HG03108 (cell line): ENCODE data around the gene HYAL3.
A peak's percentile ranks its signal among the peaks of the same experiment; 100 is the strongest.
"Not testable (repeated sequence)": the region's sequence is repeated elsewhere in the genome, so short reads cannot be mapped to it uniquely, and the experiment has no call there.

Source experiments
- ATAC-seq: cut with Tn5 transposase; IDR thresholded peaks from one replicate; pipeline ENCODE4 v1.9.1; 2021; ENCODE audit warnings: moderate library complexity; ENCODE audit not compliant: unreplicated experiment

The HYAL3 gene

GRCh38 chr3:50259432-50260026 lies 39.7 kb downstream of the HYAL3 start:
- ATAC-seq, result no peak

- ATAC-seq, result no peak
Measured at GRCh38 chr3:50258979-50259378, 40.2 kb downstream of the HYAL3 start.

GRCh38 chr3:50258029-50258680 lies 41.0 kb downstream of the HYAL3 start:
- ATAC-seq, result no peak

- no peak for ATAC-seq
Measured at GRCh38 chr3:50256978-50257890, 42.0 kb downstream of the HYAL3 start.

- ATAC-seq, result no peak
Measured at GRCh38 chr3:50255251-50255615, 44.0 kb downstream of the HYAL3 start.

- ATAC-seq, result no peak
Measured at GRCh38 chr3:50254577-50255250, 44.5 kb downstream of the HYAL3 start.

GRCh38 chr3:50251220-50251619 lies 48.0 kb downstream of the HYAL3 start:
- ATAC-seq, result no peak

GRCh38 chr3:50250514-50250913 lies 48.7 kb downstream of the HYAL3 start:
- ATAC-seq, result no peak

GRCh38 chr3:50249457-50249856 lies 49.7 kb downstream of the HYAL3 start:
- no peak for ATAC-seq

- no peak for ATAC-seq
Measured at GRCh38 chr3:50248387-50248786, 50.8 kb downstream of the HYAL3 start.

GRCh38 chr3:50246517-50246954 lies 52.7 kb downstream of the HYAL3 start:
- ATAC-seq, result peak; percentile 26

GRCh38 chr3:50245831-50246516 lies 53.2 kb downstream of the HYAL3 start:
- ATAC-seq, result peak; percentile 44

GRCh38 chr3:50245251-50245745 lies 53.9 kb downstream of the HYAL3 start:
- no peak for ATAC-seq

GRCh38 chr3:50244813-50245212 lies 54.4 kb downstream of the HYAL3 start:
- not testable (repeated sequence) for ATAC-seq

- no peak for ATAC-seq
Measured at GRCh38 chr3:50243543-50243895, 55.7 kb downstream of the HYAL3 start.

GRCh38 chr3:50242851-50243542 lies 56.2 kb downstream of the HYAL3 start:
- no peak for ATAC-seq
